ENCODE results near the gene TACR2.
A peak's percentile ranks its signal among the peaks of the same experiment; 100 is the strongest.

TACR2 gene

GRCh38 chr10:69389827-69390490, 26.8 kb downstream of the TACR2 start:
- no peak for TF ChIP-seq CTCF (IDR thresholded peaks at IDR 0.05; ENCODE audit: low read depth, low read length)
- H3K4me3 ChIP-seq (ENCODE audit: low read depth, low read length), result no peak overlapping the region

- H3K4me3 ChIP-seq (ENCODE audit: low read depth, low read length), result no peak overlapping the region
- no peak for TF ChIP-seq CTCF (IDR thresholded peaks at IDR 0.05; ENCODE audit: low read depth, low read length)
These were observed 28.2 kb downstream of the TACR2 start for GRCh38 chr10:69388488-69388887.

GRCh38 chr10:69387500-69387899, 29.2 kb downstream of the TACR2 start:
- H3K4me3 ChIP-seq (ENCODE audit: low read depth, low read length), result no peak overlapping the region
- no peak for TF ChIP-seq CTCF (IDR thresholded peaks at IDR 0.05; ENCODE audit: low read depth, low read length)

- H3K4me3 ChIP-seq (ENCODE audit: low read depth, low read length), result no peak overlapping the region
- TF ChIP-seq CTCF (IDR thresholded peaks at IDR 0.05; ENCODE audit: low read depth, low read length), result no peak
These were observed 31.0 kb downstream of the TACR2 start for GRCh38 chr10:69385454-69386350.

- no peak overlapping the region for H3K4me3 ChIP-seq (ENCODE audit: low read depth, low read length)
- no peak for TF ChIP-seq CTCF (IDR thresholded peaks at IDR 0.05; ENCODE audit: low read depth, low read length)
These were observed 32.4 kb downstream of the TACR2 start for GRCh38 chr10:69384320-69384719.

- peak; percentile 39 for TF ChIP-seq CTCF (IDR thresholded peaks at IDR 0.05; ENCODE audit: low read depth, low read length)
- no peak overlapping the region for H3K4me3 ChIP-seq (ENCODE audit: low read depth, low read length)
These were observed 33.2 kb downstream of the TACR2 start for GRCh38 chr10:69383558-69383957.
